Stimulated activated CD8-positive, alpha-beta memory T cell treated with anti-CD3 and anti-CD28 coated beads, Interleukin-12 subunit alpha, Interleukin-12 subunit beta, amount 100 ng/mL, for 24 hours (primary cell): ENCODE data around the gene NECAB2.

Experiments used
- DNase-seq: peaks from one replicate; pipeline ENCODE4 v3.0.0-alpha.2; 2020; ENCODE audit errors: extremely low read depth

The NECAB2 gene

GRCh38 chr16:84045001-84045817 lies 77.2 kb downstream of the NECAB2 start:
- no peak for DNase-seq

GRCh38 chr16:84045818-84046470 lies 77.9 kb downstream of the NECAB2 start:
- DNase-seq = no peak

GRCh38 chr16:84047206-84047605 lies 79.2 kb downstream of the NECAB2 start:
- no peak for DNase-seq

DNA sequence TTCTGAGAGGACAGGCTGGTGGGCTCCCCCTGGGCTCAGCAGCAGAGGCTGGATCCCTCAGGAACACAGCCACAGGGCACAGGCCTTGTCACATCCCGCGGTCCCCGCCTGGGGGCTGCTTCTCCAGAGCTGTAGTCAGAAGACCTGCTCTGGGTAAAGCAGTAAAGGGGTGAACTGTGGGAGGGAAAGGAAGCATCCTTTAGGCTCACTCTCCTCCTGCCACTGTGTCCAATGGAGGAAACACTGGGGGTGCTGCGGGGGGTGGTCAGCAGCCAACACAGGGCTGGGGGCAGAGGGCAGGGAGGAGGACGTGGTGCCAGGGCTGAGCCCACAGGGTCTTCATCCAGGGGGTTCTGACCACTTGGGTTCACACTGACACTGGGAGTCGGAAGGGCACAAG lies 79.6 kb downstream of the NECAB2 start:
- no peak for DNase-seq

GRCh38 chr16:84048270-84048669 lies 80.2 kb downstream of the NECAB2 start:
- no peak for DNase-seq

- no peak for DNase-seq
Observed at GRCh38 chr16:84048871-84049270, 80.8 kb downstream of the NECAB2 start.

GRCh38 chr16:84049403-84050060 lies 81.5 kb downstream of the NECAB2 start:
- no peak for DNase-seq

- no peak for DNase-seq
Observed at GRCh38 chr16:84050316-84050715, 82.3 kb downstream of the NECAB2 start.

GRCh38 chr16:84052071-84052622 lies 84.1 kb downstream of the NECAB2 start:
- no peak for DNase-seq
